Measurements from ENCODE around the gene SETD3.

Gene SETD3

DNA sequence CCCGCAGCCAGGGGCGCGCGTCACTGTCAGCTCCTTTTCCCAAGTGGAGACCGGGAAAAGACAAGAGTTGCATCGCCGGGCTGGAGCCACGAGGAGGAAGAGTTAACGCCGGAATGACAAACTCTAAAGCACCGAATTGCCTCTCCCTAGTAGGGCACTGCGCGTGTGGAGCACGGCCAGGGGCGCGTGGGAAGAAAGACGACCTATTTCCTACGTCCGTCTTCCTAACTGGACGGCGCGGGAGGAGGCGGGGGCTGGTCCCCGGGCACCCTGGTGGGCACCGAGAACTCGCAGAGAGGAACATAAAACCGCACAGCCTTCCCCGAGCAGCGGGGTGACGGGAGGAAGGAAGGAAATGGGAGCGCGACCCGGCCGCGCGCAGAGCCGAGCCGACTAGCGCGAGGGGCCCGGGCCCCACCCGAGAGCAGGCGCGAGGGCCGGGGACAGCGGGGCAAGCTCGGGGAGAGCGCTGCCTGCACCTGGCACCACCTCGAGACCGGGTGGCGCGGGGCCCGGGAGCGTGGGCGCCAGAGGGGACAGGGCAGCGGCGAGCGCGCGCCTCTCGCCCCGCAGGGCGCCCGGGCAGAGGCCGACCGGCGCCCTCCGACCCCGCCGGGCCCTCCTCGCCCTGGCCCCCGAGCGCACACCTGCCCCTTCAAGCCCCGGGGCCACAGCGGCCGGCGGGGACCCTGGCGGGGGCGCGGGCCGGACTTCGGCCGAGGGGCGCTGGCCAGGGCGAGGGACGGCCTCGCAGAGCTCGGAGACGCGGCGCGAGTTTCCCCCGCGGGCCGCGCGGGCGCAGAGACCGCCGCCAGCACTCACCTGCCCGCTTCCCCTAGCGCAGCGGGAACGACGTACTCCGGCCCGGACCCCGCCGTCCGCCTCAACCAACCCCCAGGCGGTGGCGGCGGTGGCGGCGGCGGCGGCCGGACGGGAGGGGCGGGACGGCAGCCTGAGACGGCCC lies at the start of gene SETD3:
Gene SETD3, minus strand, starts transcription at position 954 of the 964 bp plus-strand sequence. CDS start 15,054 bp downstream, outside the sequence.
- peak; percentile 7 for DNase-seq

DNA sequence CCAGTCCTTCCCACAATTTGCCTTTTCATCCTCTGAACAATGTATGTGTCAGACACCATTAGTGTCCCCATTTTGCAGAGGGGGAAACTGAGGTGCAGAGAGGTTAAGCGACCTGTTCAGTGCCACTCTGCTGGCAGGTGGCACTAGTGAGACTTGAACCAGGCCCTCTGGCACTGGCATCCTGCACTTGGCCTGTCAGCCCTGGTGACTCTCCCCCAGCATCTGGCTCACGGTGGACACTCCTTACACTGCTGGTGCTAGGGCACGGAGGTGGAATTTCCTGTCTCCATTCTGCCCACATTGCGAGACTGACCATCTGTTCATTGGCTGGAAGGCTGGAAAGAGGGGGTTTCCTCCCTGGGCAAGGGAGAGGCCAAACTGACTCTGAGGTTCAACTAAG lies 49.2 kb upstream of the SETD3 start:
- DNase-seq, result no peak

DNA sequence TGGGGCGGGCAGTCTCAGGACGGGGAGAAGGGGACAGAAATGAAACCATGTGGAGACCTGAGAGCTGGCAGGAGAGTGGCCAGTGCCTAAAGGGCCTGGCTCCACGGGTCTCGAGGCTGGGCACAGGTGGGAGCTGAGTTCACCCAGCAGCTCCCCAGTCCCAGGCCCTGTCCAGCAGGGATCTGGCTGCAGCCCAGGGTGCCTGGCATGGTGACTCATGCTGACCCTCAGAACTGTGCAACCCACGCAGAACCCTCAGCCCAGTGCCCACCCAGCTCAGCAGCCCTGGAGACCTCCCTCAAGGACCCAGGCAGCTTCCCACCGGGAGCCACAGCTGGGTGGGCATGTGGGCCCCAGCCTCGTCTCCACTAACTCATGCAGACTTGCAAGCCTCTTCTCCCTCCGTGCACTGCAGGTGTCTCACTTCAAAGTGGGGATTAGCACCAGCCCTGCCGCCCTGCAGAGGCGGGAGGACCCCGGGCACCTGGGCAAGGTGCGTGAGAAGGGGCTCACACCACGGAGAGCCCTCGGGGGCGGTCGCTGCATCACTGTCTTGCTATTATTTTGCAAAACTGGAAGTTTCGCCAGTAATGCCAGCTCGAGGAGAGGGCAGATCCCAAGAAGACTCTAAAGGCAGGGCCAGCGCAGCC lies 46.9 kb upstream of the SETD3 start:
- DNase-seq, result no peak

DNA sequence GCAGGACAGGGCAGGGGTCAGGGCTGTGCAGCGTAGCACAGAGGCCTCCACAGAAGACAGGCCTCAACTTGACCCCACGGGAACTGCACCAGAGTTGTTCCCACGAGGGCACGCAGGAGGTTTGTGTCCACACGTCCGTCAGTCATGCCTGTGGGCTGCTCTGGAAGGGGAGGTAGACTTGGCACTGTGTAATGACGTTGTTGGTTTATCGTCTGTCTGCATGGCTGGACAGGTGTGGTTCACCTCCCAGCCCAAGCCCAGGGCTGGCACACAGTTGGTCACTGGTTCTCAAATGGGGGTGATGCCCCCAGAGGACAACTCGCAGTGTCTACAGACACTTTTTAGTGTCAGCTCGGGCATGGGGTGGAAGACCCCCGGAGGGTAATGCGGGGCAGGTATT lies 46.4 kb upstream of the SETD3 start:
- DNase-seq, result no peak

DNA sequence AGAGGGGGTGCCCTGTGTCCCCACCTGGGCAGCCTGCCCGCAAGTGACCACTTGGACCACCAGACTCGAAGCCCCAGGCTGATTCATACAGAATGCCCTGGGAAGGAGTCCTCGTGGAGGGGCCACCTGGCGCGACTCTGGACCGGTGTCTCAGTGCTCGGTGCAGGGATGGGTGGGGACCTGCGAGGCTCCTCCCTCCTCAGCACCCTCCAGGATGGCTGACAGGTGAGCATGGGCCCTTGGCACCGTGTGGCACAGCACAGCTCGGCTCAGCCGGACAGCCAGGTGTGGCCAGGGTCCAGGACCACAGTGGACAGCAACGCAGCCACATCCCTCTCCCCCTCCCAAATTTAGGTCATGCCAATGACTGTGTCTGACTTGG lies 45.0 kb upstream of the SETD3 start:
- no peak for DNase-seq

DNA sequence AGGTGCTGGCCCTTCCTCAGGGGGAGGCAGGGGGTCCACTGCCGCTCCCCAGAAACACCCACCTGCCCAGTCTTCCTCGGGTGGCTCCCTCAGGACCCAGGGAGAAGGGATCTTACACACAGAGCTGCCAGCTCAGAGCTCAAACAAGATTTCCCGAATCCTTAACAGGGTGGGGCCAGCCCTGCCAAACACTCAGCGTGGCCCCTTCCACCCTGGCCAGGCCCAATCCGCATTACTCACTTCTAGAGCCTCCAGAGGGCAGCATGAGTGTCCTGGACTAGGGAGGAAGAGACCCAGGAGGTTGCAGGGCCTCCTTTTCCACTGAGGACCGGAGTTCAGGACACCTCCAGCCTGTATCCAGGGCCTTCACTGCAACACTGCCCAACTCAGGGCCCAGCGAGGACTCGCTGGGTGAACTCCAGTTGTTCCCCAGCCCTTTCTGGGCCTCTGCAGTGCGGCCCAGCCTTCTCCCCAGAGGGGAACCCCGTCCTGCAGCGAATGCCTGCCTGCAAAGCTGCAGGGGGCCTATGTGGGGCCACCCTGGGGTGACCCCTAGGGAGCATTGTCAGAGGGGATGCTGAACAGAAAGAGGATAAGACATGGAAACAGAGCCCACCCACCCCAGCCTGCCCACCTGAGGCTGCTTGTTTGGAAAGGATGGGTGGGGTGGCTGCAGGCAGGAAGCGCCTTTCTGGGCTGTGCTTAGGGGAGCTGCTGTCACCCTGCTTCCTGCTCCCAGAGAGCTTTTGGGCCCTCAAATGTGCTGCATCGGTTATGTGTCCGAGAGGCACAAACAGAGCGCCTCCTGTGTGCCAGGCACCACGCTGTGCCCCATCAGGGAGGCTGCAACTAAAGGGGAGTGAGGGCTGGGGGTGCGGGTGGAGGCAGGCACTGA lies 44.4 kb upstream of the SETD3 start:
- peak; percentile 26 for DNase-seq

DNA sequence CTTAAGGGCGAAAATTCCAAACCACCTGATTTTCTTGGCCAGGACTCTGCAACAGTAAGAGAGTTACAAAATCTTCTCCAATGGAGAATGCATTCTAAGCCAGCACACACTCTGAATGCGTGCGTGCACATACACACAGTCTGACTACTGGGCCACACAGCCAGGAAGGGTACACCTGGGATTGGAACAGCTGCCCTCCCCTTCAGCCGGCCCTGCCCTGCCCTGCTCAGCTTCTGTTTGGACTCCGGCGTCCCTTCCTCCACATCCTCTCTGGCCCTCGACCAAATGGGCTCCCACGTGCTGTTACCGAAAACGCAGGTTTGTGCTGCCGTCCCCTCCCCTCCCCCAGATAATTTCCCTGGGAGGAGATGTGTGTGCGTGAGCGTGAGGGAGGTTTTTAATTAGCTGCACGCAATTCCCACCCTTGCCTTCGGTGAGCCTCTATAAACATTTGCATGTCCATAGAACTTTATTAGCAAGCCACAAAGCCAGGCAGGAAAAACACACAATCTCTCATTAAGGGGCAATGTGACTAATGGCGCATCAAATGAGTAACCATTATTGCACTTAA lies 43.5 kb upstream of the SETD3 start:
- DNase-seq, result no peak

DNA sequence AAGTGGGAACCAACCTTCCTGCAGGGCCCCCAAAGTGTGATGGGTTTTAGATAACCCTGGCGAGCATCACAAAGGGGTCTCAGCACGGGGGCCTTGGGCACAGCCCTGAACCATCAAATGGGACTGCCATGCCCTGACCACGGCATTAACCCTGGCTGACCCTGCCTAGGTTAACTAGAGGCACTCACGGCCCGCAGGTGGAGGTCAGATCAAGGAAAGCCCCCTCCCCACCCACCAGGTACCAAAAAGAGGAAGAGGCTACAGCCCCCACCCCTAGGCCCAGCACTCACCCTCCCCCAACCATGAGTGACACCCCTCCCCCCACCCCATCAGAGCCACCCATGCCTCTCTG lies 43.0 kb upstream of the SETD3 start:
- no peak for DNase-seq

DNA sequence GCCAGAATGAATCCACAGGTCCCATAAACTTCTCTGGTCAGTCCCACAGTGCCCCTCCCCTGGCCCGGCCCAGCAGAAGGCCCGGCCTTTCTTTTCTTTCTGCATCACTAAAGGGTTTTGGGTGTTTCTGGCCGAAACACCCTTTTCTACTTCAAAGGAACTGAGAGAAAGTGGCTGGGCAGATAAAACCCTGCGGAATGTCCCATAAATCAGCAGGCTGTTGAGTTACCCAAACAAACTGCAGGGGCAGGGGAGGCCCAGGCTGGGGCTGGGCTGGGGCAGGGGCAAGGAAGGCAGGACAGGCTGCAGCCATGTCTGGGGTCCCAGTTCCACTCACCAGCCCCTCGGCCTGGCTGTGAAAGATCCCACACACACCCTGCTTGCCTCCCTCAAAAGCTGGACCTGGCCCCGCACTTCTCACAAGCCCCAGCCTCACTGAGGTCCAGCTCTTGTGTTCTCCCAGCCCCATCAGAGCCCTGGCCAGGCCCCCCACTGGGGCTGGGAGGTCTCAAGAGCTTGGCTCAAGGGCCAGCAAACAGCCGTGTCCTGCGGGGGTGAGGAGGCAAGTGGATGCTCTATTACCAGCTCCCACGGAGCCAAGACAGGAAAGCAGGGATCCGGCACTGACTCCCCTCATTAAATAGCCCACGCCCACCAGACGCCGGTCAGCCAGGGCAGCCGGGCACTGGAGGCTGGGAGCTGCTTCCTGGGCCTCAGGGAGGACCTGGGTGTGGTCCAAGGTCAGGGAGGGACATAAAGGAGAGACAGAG lies 42.5 kb upstream of the SETD3 start:
- no peak for DNase-seq

DNA sequence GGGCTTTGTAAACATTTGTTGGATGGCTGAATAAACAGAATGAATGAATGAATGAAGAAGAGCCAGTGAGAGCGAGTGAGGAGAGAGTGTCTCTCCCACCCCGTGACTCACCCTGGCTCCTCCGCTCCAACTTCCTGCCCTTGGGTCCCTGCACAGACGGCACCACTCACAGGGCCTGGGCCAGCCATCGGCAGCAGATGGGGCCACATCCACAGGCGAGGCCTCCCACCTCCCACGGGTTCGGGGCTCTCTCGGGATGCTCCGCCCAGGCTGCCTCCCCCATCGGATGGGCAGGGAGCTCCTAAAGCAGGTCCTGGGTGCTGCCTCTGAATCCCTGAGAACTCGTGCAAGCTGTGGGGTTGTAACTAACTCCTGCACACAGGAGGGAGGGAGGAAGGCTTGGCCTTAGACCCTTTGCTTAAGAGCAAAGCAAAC lies 41.8 kb upstream of the SETD3 start:
- no peak for DNase-seq

DNA sequence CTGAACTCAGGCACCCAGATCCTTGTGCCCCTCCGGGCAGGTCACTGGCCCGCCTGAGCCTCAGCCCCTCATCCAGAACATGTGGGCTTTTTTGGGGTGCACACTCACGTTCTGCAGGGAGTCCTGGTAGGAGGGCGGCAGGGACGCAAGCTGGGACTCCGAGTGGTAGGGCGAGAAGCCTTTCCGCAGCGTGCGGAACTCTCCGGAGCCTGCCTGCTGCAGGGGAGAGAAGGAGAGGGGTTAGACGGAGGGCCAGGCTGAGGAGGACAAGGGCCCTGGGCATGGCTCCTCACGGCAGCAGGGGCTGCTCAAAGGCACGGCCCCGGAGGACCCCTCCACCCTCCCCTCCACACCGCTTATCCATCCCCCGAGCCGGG lies 41.4 kb upstream of the SETD3 start:
- DNase-seq, result no peak

DNA sequence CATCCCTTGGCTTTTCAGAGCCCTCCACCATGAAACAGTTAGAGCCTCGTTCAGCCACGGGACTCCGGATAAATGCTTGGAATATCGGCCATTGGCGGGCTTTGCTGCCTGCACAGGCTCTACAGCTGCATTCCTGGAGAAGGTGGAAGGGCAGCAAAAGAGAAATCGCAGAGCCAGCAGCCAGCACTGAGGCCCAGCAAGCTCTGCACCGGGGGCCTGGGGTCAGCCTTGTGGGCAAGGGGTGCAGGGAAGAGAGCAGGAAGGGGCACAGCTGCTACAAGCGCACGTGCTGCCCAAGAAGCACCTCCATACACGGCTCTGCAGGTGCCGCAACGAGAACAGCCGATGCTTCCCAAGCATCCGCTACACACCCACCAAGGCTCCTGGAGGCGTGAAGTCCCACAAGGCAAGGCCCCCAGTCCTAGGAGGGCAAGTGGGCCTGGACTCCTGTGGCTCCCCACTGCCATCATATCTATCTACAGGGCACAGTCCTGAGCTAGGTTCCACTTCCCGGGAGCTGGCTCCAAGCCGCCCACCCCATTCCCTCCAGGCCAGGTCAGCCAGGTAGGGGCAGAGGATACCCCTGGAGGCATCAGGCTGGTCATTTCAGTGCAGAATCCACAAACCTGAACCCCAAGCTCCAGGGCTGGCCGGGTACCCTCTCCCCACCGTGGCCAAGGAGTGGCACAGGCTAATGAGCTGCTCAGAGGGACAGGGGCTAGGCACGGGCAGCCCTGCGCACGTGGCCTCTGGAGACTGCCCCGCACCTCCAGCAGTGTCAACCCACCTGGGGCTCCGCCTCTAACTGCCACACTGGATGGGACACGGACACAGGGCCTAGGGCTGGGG lies 40.7 kb upstream of the SETD3 start:
- no peak for DNase-seq

DNA sequence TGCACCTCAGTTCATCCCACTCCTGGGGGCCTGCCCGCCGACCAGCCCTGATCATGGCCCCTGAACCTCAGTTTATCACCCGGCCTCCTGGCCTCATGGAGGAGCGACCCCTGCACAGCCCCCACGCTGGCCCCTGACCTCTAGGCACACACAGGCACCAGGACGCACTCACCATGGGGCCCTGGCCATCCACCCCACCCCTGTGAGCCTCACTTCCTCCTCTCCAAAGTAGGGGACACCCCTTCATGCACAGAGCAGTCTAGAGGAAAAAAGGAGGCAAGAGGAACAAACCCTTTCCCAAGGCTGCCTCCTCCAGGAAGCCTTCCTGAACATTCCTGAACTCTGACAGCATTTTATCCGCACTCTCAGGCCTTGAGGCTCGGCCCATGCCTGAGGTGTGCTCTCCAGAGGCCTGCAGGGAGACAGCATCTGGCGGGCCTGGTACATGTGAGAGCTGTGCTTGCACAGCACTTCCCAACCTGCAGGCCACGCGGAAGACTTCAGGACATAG lies 40.0 kb upstream of the SETD3 start:
- DNase-seq, result no peak

DNA sequence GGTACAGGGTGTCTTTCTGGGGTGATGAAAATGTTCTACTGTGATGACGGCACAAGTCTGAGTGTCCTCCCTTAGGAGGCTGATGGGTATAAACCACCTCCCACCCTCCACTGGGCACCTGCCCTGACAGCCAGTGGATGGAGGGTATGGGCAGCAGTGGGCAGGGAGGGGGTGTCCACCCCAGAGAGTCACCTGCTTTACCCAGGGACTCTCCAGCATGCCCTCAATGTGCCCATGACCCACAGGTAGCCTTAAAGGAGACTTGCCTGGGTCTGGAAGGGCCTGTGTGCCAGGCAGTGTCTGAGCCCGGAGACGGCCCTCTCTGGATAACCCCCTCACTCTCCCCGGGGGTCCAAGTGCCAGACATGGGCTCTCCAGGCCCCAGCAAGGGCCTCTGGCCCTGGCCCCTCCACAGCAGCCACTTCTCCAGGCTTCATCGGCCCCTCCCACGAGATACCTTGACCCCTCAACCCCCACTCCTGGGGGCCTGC lies 39.3 kb upstream of the SETD3 start:
- no peak for DNase-seq

DNA sequence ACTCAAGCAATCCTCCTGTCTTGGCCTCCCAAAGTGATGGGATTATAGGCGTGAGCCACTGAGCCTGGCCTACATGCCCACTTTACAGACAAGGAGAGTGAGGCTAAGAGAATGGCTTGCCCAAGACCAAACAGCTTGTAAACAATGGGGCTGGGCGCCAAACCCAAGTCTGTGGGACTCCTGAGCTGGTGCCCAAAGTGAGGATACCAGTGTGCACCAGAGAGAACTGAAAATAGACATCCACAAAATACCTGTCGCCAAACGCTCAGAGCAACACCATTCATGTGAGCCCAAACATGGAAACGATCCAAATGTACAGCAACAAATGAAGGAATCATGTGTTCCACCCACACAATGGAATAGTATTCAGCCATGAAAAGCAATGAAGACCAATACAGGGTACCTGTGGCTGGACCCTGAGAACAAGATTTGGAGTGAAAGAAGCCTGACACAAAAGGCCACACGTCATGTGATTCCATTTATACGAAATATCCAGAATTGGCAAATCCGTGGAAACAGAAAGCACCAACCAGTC lies 38.8 kb upstream of the SETD3 start:
- no peak for DNase-seq

DNA sequence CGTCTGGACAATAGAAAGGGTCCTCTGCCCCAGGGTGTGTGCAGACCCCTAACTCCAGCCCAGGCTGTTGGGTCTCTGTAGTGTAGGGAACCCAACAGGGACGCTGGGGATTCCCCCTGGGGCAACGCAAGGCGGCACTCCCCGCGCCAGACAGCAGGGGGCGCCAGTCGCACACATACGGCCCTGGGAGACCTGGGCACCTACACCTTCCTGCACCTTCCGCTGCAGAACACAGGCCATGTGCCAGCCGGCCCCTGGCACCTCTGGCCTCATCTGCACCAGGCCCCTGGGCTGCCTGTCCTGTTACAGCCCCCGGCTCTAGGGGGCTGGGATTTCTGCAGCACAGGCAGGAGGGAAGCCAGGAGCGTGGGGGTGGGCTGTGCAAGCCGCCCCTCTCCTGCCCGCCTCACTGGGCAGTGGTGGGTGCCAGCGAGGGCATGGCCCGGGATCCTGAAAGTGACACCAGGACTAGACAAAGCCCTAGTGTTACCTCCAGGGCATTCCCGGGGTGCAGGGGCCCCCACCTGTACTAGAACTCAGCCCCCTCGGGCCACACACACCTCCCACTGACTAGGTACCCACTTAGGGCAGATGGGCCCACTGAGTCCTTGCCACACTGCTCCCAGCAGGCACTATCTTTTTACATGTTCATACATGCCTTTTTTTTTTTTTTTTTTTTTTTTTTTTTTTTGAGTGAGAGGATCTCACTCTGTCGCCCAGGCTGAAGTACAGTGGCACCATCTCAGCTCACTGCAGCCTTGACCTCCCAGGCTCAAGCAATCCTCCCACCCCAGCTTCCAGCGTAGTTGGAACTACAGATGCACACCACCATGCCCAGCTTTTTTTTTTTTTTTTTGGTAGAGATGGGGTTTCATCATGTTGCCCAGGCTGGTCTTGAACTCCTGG lies 38.0 kb upstream of the SETD3 start:
- DNase-seq, result peak; percentile 52

DNA sequence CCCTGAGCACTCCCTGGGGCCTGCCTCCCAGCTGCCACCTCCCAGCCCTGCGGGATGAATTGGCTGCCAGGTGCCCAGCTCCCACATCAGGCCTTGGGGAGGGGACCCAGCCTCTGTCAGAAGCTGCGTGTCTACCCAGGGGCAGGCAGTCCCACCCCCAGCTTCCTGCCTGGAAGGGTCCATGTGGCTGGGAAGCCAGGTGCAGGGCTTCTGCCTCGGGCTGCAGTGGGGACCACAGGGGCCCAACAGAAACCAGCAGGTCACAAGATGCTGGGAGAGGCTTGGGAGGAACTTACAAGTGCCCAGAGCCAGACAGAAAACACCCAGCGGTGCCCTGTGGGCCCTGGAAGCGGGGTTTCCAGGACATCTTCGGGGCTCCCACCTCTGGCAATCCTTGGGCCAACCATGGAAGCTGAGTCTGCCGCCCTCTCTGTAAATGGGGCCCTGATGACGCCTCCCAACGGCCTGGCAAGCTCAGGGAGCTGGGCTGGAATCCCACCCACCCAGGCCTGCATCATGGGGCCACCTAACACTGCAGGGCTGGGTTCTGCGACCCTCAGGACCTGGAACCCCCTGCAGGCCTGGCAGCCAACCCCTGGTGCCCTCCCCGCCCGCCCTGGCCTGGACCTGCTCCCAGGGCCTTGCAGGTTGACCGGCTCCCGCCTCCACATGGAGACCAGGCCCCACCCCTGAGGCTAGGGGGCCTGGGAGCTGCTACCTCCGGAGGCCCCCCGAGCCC lies 37.2 kb upstream of the SETD3 start:
- DNase-seq, result no peak

DNA sequence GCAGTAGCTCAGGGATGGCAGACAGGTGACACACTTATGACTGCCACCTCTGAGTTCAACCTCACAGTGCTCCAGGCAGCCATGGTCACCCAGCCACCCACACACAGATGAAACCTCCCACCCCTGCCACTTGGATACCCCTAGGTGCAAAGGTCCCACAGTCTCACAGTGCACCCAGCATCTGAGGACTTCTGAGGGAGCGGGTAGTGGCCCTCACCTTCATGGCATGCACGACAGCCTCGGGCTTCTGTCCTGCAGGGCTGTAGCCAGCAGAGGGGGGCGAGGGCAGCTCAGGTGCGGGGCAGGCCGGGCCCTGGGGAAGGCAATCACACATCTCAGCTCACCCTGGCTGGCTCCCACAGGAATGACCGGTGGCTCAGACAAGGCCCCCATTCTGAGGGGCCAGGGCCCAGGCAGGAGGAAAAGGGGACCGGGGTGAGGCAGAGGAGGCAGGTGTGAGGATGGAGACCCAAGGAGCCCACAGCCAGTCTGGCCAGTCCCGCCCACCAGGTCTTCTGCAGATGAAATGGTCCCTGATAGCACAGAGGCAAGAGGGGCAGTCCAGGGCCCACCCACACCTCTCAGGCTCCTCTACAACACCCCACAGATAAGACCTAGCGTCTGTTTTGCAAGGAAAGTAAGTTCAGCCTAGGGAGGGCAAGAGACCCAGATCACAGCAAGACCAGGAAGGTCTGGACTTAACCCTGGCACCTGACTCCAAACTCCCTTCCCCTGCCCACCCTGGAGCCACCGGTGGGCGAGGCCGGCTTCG lies 36.4 kb upstream of the SETD3 start:
- DNase-seq, result no peak
